ENCODE results near the gene UVRAG. TPM values are rescaled to one million over a fixed set of nuclear protein-coding genes. Genes with fewer than 3 reads are reported as not detected.

The UVRAG gene
- total and polyA plus RNA-seq, 2 of the 13 experiments (the other 11 are each of a cell fraction or from before 2014, with no cell fraction given): 9.7 to 17.3 TPM

- TF ChIP-seq SOX13 (IDR thresholded peaks at IDR 0.05) (no peak), SOX13 (CRISPR knock-in tag; conservative IDR thresholded peaks at IDR 0.05 in 1 of 2, IDR thresholded peaks at IDR 0.05 in 1 of 2) (no peak), AKAP8 (CRISPR knock-in tag; IDR thresholded peaks at IDR 0.05) (no peak), NFE2L1 (CRISPR knock-in tag; IDR thresholded peaks at IDR 0.05; ENCODE audit: borderline replicate concordance) (no peak), ZNF431 (CRISPR knock-in tag; IDR thresholded peaks at IDR 0.05; ENCODE audit: borderline replicate concordance, low read depth) (no peak), GABPB1 (CRISPR knock-in tag; IDR thresholded peaks at IDR 0.05) (no peak), ZNF878 (CRISPR knock-in tag; IDR thresholded peaks at IDR 0.05) (no peak), ZNF629 (CRISPR knock-in tag; conservative IDR thresholded peaks at IDR 0.05) (no peak), ZNF720 (CRISPR knock-in tag; IDR thresholded peaks at IDR 0.05) (no peak), TCF7 (IDR thresholded peaks at IDR 0.05; ENCODE audit: low read depth) (no peak), JDP2 (CRISPR knock-in tag; IDR thresholded peaks at IDR 0.05; ENCODE audit: borderline replicate concordance) (no peak), ZNF7 (CRISPR knock-in tag; IDR thresholded peaks at IDR 0.05) (no peak), ZFP90 (CRISPR knock-in tag; IDR thresholded peaks at IDR 0.05; ENCODE audit: borderline replicate concordance) (no peak), FUBP1 (CRISPR knock-in tag; IDR thresholded peaks at IDR 0.05; ENCODE audit: borderline replicate concordance) (no peak), MAF1 (CRISPR knock-in tag; IDR thresholded peaks at IDR 0.05; ENCODE audit: borderline replicate concordance) (no peak)
- TF ChIP-seq, protein P1, sequence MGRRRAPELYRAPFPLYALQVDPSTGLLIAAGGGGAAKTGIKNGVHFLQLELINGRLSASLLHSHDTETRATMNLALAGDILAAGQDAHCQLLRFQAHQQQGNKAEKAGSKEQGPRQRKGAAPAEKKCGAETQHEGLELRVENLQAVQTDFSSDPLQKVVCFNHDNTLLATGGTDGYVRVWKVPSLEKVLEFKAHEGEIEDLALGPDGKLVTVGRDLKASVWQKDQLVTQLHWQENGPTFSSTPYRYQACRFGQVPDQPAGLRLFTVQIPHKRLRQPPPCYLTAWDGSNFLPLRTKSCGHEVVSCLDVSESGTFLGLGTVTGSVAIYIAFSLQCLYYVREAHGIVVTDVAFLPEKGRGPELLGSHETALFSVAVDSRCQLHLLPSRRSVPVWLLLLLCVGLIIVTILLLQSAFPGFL (CRISPR knock-in tag; IDR thresholded peaks at IDR 0.05): no peak
- intact Hi-C loops (cut with micrococcal nuclease; ENCODE audit: unreplicated experiment) (no loop called here), in situ Hi-C loops (cut with HindIII; ENCODE audit: extremely low pct_ligation_motif_present, low pct_unique_long_range_greater_than_20kb) (no loop called here)
- ATAC-seq: no peak
- no peak for FAIRE-seq
- H3K4me1 ChIP-seq (ENCODE audit: insufficient read depth, low read length): peaks cover 20% of the 10 kb centered on the region
- POLR2A ChIA-PET: no interaction called here
- CTCF ChIA-PET (ENCODE audit: low intra/inter-chr PET ratio, low total read pairs): no interaction called here
- DNase-seq (ENCODE audit: low spot score): no peak
- no peaks in the 10 kb centered on the region for H3K9me3 ChIP-seq (ENCODE audit: low read length)
- no peak overlapping the region for H3K4me3 ChIP-seq (replicated peaks in 1 of 3; ENCODE audit: insufficient read depth in 1 of 3, low read depth in 2 of 3, low read length in 3 of 3)
- H3K9ac ChIP-seq (ENCODE audit: insufficient read depth, low read depth, low read length): no peak overlapping the region
- no peak overlapping the region for H3K27ac ChIP-seq (ENCODE audit: extremely low read length, insufficient read depth, low read length)
- BruUV-seq (replicated peaks): no TSS peak
- H3K4me2 ChIP-seq (ENCODE audit: low read depth, low read length): no peak overlapping the region
- H4K20me1 ChIP-seq (ENCODE audit: insufficient read depth, low read length): no peaks in the 10 kb centered on the region
- no peaks in the 10 kb centered on the region for H3K36me3 ChIP-seq (replicated peaks in 1 of 2; ENCODE audit: control insufficient read depth in 1 of 2, insufficient read depth in 2 of 2, low read length in 2 of 2)
- peaks cover 9 to 35% of the 10 kb centered on the region in 2 experiments; a peak in 4 of 5 replicates for H3K27me3 ChIP-seq (ENCODE audit: control insufficient read depth in 1 of 2, insufficient read depth in 2 of 2, low read length in 2 of 2)
- no peak overlapping the region for H2AFZ ChIP-seq (ENCODE audit: low read length)
- 42% methylated on average over 4 of the region's 13 CpGs for WGBS (ENCODE audit: low lambda C conversion rate)
- H3K79me2 ChIP-seq (ENCODE audit: insufficient read depth, low read length): no peaks in the 10 kb centered on the region
These were observed 352.6 kb downstream of the UVRAG start for GRCh38 chr11:76167590-76167989.

All from HepG2 (cell line).